Activated B cell treated with CpG ODN at 0.5 μM for 24 hours (primary cell): ENCODE measurements around the gene CORO6. TPM values are rescaled to one million over a fixed set of nuclear protein-coding genes. Genes with fewer than 3 reads are reported as not detected.
A peak's percentile ranks its signal among the peaks of the same experiment; 100 is the strongest.

Experiments used
- ATAC-seq: fragments of 200-7000 bp; cut with Tn5 transposase; one replicate; pipeline ENCODE4 v1.10.0; 2021; ENCODE audit warnings: low read depth, mild to moderate bottlenecking, moderate library complexity
- CTCF ChIA-PET: fragments of 350-600 bp; sonication (Branson Sonifier 250); formaldehyde crosslinking; loops from one replicate; lab custom pipeline; 2021; ENCODE audit warnings: antibody characterized with exemption; lab: Charles Lee
- POLR2A ChIA-PET: fragments of 350-600 bp; sonication (Branson Sonifier 250); formaldehyde crosslinking; loops from one replicate; lab custom pipeline; 2021; ENCODE audit warnings: antibody characterized with exemption; lab: Charles Lee
- DNase-seq: peaks from one replicate; pipeline ENCODE4 v3.0.0; 2022
- H3K27ac Mint-ChIP-seq: one replicate; pipeline ENCODE4 v1.8.0; 2020; ENCODE audit warnings: mixed read lengths
- H3K27me3 Mint-ChIP-seq: one replicate; pipeline ENCODE4 v1.8.0; 2021; ENCODE audit warnings: mixed read lengths
- H3K36me3 Mint-ChIP-seq: one replicate; pipeline ENCODE4 v1.8.0; 2021; ENCODE audit warnings: low read depth, mixed read lengths
- H3K4me1 Mint-ChIP-seq: one replicate; pipeline ENCODE4 v1.8.0; 2021; ENCODE audit warnings: mixed read lengths
- H3K4me3 Mint-ChIP-seq: one replicate; pipeline ENCODE4 v1.8.0; 2020; ENCODE audit warnings: mild to moderate bottlenecking, mixed read lengths
- H3K9me3 Mint-ChIP-seq: one replicate; pipeline ENCODE4 v1.8.0; 2020; ENCODE audit warnings: mixed read lengths
- CTCF ChIP-seq: fragments of 200-600 bp; IDR thresholded peaks from one replicate; pipeline ENCODE4 v1.8.0; 2022; ENCODE audit warnings: antibody characterized with exemption, mild to moderate bottlenecking
- intact Hi-C: fragments of 100-400 bp; cut with micrococcal nuclease; formaldehyde crosslinking; loops from one replicate; pipeline ENCODE4 v1.15.1; 2024
- total RNA-seq: library from RNA; stranded (reverse); gene quantifications from 2 replicates; pipeline ENCODE4 v1.2.3, GENCODE V29; 2022

CORO6 gene
- total RNA-seq, 1 donor from 2014 or later: 4.1 TPM

- H3K9me3 Mint-ChIP-seq: no peaks in the 10 kb centered on the region
- TF ChIP-seq CTCF: no peak
- DNase-seq: no peak
- ChIA-PET POLR2A (interaction anchor here (0.9 to 1.1 kb wide), 4 partner anchors 9 to 173 kb away, joined by 3 to 5 read pairs (median 4); no protein-coding TSS in a partner anchor), CTCF (interaction anchor here (1.5 to 1.8 kb wide), 3 partner anchors 25 to 51 kb away, joined by 3 to 10 read pairs (median 4); no protein-coding TSS in a partner anchor)
- H3K27ac Mint-ChIP-seq: peak overlapping the region; percentile 83
- H3K27me3 Mint-ChIP-seq: no peaks in the 10 kb centered on the region
- peaks cover 80% of the 10 kb centered on the region for H3K4me1 Mint-ChIP-seq
- peaks cover 3% of the 10 kb centered on the region for H3K36me3 Mint-ChIP-seq
- H3K4me3 Mint-ChIP-seq: peak overlapping the region; percentile 87
- intact Hi-C loops: loop anchor here (2.0 to 5.0 kb wide), 3 partner anchors 173 to 1234 kb away; partner anchors contain the start of genes CRLF3 and SSH2
- no peak for ATAC-seq
Observed at GRCh38 chr17:29588017-29588561, 34.6 kb downstream of the CORO6 start.

GRCh38 chr17:29587591-29587990 is 35.1 kb downstream of the CORO6 start:
- ChIA-PET POLR2A (interaction anchor here (0.8 to 1.1 kb wide), 3 partner anchors 11 to 119 kb away, joined by 3 to 5 read pairs (median 3); no protein-coding TSS in a partner anchor), CTCF (interaction anchor here (1.5 to 1.8 kb wide), 3 partner anchors 26 to 52 kb away, joined by 3 to 10 read pairs (median 4); no protein-coding TSS in a partner anchor)
- Mint-ChIP-seq H3K27me3 (no peaks in the 10 kb centered on the region), H3K27ac (peak overlapping the region; percentile 83), H3K36me3 (peaks cover 5% of the 10 kb centered on the region), H3K4me3 (peak overlapping the region; percentile 87), H3K9me3 (no peaks in the 10 kb centered on the region), H3K4me1 (peaks cover 77% of the 10 kb centered on the region)
- no peak for DNase-seq
- no peak for ATAC-seq
- intact Hi-C loops: loop anchor here (5.0 kb wide), 1 partner anchor 1235 kb away; the partner anchor contains the start of gene CRLF3
- no peak for TF ChIP-seq CTCF

- no peak for ATAC-seq
- ChIA-PET CTCF (interaction anchor here (1.8 to 3.0 kb wide), 2 partner anchors 30 to 31 kb away, joined by 10 to 12 read pairs; no protein-coding TSS in a partner anchor), POLR2A (interaction anchor here (0.6 to 0.9 kb wide), 3 partner anchors 11 to 31 kb away, joined by 3 read pairs; no protein-coding TSS in a partner anchor)
- Mint-ChIP-seq H3K4me3 (no peak overlapping the region), H3K4me1 (peaks cover 70% of the 10 kb centered on the region), H3K27me3 (no peaks in the 10 kb centered on the region), H3K36me3 (peaks cover 12% of the 10 kb centered on the region), H3K27ac (peak overlapping the region; percentile 83), H3K9me3 (no peaks in the 10 kb centered on the region)
- DNase-seq: no peak
- no peak for TF ChIP-seq CTCF
- intact Hi-C loops: loop anchor here (5.0 kb wide), 1 partner anchor 1235 kb away; the partner anchor contains the start of gene CRLF3
Observed at GRCh38 chr17:29586676-29587469, 35.8 kb downstream of the CORO6 start.

GRCh38 chr17:29585080-29585751 is 37.5 kb downstream of the CORO6 start:
- Mint-ChIP-seq H3K27me3 (no peaks in the 10 kb centered on the region), H3K27ac (peak overlapping the region; percentile 71), H3K4me3 (no peak overlapping the region), H3K4me1 (peaks cover 57% of the 10 kb centered on the region), H3K9me3 (no peaks in the 10 kb centered on the region), H3K36me3 (peaks cover 15% of the 10 kb centered on the region)
- ChIA-PET POLR2A (interaction anchor here (0.5 to 0.7 kb wide), 2 partner anchors 17 to 161 kb away, joined by 3 to 12 read pairs; partner anchors contain the start of gene TP53I13), CTCF (interaction anchor here (0.7 to 3.0 kb wide), 2 partner anchors 23 to 32 kb away, joined by 5 to 12 read pairs; no protein-coding TSS in a partner anchor)
- TF ChIP-seq CTCF: no peak
- intact Hi-C loops: loop anchor here (5.0 kb wide), 1 partner anchor 1237 kb away; the partner anchor contains the start of gene CRLF3
- DNase-seq (no peak), ATAC-seq (no peak)
